Measurements from ENCODE around the gene RHCE. TPM values are rescaled to one million over a fixed set of nuclear protein-coding genes. Genes with fewer than 3 reads are reported as not detected.
"Not testable (repeated sequence)": the region's sequence is repeated elsewhere in the genome, so short reads cannot be mapped to it uniquely, and the experiment has no call there.

RHCE gene
- total and polyA plus RNA-seq, 2 of the 8 experiments (the other 6 are each of a cell fraction or from before 2014, with no cell fraction given), result 0.23 to 0.50 TPM

DNA sequence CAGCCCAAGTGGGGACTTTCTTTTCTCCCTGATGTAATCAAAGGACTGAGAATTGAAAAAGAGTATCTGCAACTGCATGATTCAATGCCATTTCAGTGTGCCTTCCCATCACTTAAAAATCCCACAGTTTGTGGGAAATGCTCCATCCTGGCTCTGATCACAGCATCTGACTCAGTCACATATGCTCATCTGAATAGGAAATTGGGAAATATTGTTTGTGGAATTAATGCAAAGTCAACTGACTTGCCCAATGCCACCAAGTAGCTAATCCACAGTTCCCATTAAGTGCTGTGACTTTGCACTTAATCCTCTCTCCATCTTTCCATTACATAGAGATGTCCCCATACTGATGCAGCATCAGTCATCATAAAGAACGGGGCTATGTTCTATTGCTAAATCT is 37.5 kb downstream of the RHCE start:
- CTCF ChIA-PET (ENCODE audit: partially characterized antibody); FAIRE-seq; H3K79me1 ChIP-seq (ENCODE audit: low read depth, low read length): not testable (repeated sequence)

DNA sequence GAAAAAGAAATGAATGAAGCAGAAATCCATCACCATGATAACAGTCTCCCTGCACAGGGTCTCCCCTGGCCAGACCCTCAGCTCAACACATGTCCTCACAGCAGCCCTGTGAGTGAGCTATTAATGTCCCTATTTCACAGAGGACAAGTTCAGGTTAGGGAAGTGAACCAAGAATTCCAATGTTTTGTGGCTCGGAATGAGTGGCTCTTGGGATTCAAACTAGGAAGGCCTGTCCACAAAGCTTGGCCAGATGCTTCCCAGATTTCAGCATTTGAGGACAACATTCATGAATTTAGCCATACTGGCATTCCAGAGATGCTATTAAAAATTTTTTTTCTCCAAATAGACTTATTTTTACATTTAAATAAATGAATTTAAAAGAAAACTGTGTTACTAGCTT is 38.1 kb downstream of the RHCE start:
- H4K20me1 ChIP-seq (replicated peaks in 1 of 2; ENCODE audit: control insufficient read depth in 1 of 2, insufficient read depth in 2 of 2, low read length in 2 of 2); H3K9me3 ChIP-seq (ENCODE audit: insufficient read depth in 2 of 2, low read depth in 1 of 2, low read length in 1 of 2); H2BK120ac ChIP-seq (replicated peaks; ENCODE audit: low read depth, low read length); H4K8ac ChIP-seq (ENCODE audit: extremely low read depth, insufficient read depth, low read length); H2BK5ac ChIP-seq (ENCODE audit: low read depth, low read length); POLR2A ChIA-PET (ENCODE audit: partially characterized antibody); FAIRE-seq; H3K23me2 ChIP-seq (ENCODE audit: low read depth, low read length); DNase-seq (ENCODE audit: low read depth in 1 of 2, low spot score in 2 of 2); H3K4me1 ChIP-seq (replicated peaks in 1 of 4; ENCODE audit: control insufficient read depth in 3 of 4, insufficient read depth in 4 of 4, low read length in 3 of 4); H3K4me2 ChIP-seq (ENCODE audit: insufficient read depth in 1 of 2, low read depth in 2 of 2, low read length in 2 of 2); H3K23ac ChIP-seq (ENCODE audit: insufficient read length); H3K4ac ChIP-seq (replicated peaks; ENCODE audit: insufficient read length, low read depth, low read length); H3K56ac ChIP-seq (replicated peaks; ENCODE audit: insufficient read length, low read depth, low read length); H3K4me3 ChIP-seq (ENCODE audit: extremely low read depth in 1 of 4, insufficient read depth in 2 of 4, low read depth in 3 of 4, low read length in 4 of 4); H3K27me3 ChIP-seq (replicated peaks in 1 of 4; ENCODE audit: control insufficient read depth in 3 of 4, extremely low read depth in 1 of 4, insufficient read depth in 3 of 4, low read length in 3 of 4); H3K79me1 ChIP-seq (ENCODE audit: low read depth, low read length); H3K18ac ChIP-seq (ENCODE audit: extremely low read depth, low read length); H2BK20ac ChIP-seq (ENCODE audit: low read length); H3K79me2 ChIP-seq (ENCODE audit: control insufficient read depth in 1 of 2, insufficient read depth in 2 of 2, low read length in 2 of 2); H2BK12ac ChIP-seq (ENCODE audit: low read depth, low read length); H3K36me3 ChIP-seq (ENCODE audit: control insufficient read depth in 2 of 4, insufficient read depth in 4 of 4, low read length in 3 of 4); H3K9ac ChIP-seq (replicated peaks in 1 of 4; ENCODE audit: extremely low read depth in 1 of 4, low read depth in 3 of 4, low read length in 3 of 4); H4K5ac ChIP-seq (ENCODE audit: insufficient read length, low read depth, low read length); CTCF ChIA-PET (ENCODE audit: partially characterized antibody); H3K27ac ChIP-seq (ENCODE audit: low read depth, low read length); H2BK15ac ChIP-seq (ENCODE audit: low read length); H3K14ac ChIP-seq (ENCODE audit: insufficient read length); H4K91ac ChIP-seq (replicated peaks; ENCODE audit: insufficient read length, low read length); H2AFZ ChIP-seq (ENCODE audit: low read length); H2AK5ac ChIP-seq (ENCODE audit: low read depth, low read length): not testable (repeated sequence)
- 75% methylated on average over 1 of the region's 1 CpG; no CpG with 5 or more reads in 1 of the 2 experiments for WGBS, 2 experiments (ENCODE audit: extremely low coverage in 1 of 2, insufficient coverage in 1 of 2, insufficient read length in 1 of 2, insufficient replicate concordance in 2 of 2, low coverage in 1 of 2, low lambda C conversion rate in 2 of 2, missing lambda C conversion rate in 1 of 2)

More for the DNA sequence above, 37.5 kb downstream of the RHCE start:
- H2AFZ ChIP-seq (ENCODE audit: low read length); H3K4me1 ChIP-seq (replicated peaks in 1 of 4; ENCODE audit: control insufficient read depth in 3 of 4, insufficient read depth in 4 of 4, low read length in 3 of 4); H2BK120ac ChIP-seq (replicated peaks; ENCODE audit: low read depth, low read length); H3K4me2 ChIP-seq (ENCODE audit: insufficient read depth in 1 of 2, low read depth in 2 of 2, low read length in 2 of 2); H2AK5ac ChIP-seq (ENCODE audit: low read depth, low read length); H2BK15ac ChIP-seq (ENCODE audit: low read length); H3K27me3 ChIP-seq (replicated peaks in 1 of 4; ENCODE audit: control insufficient read depth in 3 of 4, extremely low read depth in 1 of 4, insufficient read depth in 3 of 4, low read length in 3 of 4); H3K56ac ChIP-seq (replicated peaks; ENCODE audit: insufficient read length, low read depth, low read length); H2BK20ac ChIP-seq (ENCODE audit: low read length); H3K9me3 ChIP-seq (ENCODE audit: insufficient read depth in 2 of 2, low read depth in 1 of 2, low read length in 1 of 2); H4K91ac ChIP-seq (replicated peaks; ENCODE audit: insufficient read length, low read length); H2BK12ac ChIP-seq (ENCODE audit: low read depth, low read length); POLR2A ChIA-PET (ENCODE audit: partially characterized antibody); H3K9ac ChIP-seq (replicated peaks in 1 of 4; ENCODE audit: extremely low read depth in 1 of 4, low read depth in 3 of 4, low read length in 3 of 4); H3K36me3 ChIP-seq (ENCODE audit: control insufficient read depth in 2 of 4, insufficient read depth in 4 of 4, low read length in 3 of 4); H2BK5ac ChIP-seq (ENCODE audit: low read depth, low read length); H3K4me3 ChIP-seq (ENCODE audit: extremely low read depth in 1 of 4, insufficient read depth in 2 of 4, low read depth in 3 of 4, low read length in 4 of 4); H3K4ac ChIP-seq (replicated peaks; ENCODE audit: insufficient read length, low read depth, low read length); H4K20me1 ChIP-seq (replicated peaks in 1 of 2; ENCODE audit: control insufficient read depth in 1 of 2, insufficient read depth in 2 of 2, low read length in 2 of 2); H4K5ac ChIP-seq (ENCODE audit: insufficient read length, low read depth, low read length); H3K79me2 ChIP-seq (ENCODE audit: control insufficient read depth in 1 of 2, insufficient read depth in 2 of 2, low read length in 2 of 2); H3K14ac ChIP-seq (ENCODE audit: insufficient read length); H3K27ac ChIP-seq (ENCODE audit: low read depth, low read length); H3K23me2 ChIP-seq (ENCODE audit: low read depth, low read length); H3K23ac ChIP-seq (ENCODE audit: insufficient read length); H3K18ac ChIP-seq (ENCODE audit: extremely low read depth, low read length); H4K8ac ChIP-seq (ENCODE audit: extremely low read depth, insufficient read depth, low read length): not testable (repeated sequence)
- peak in 1 of 2 experiments; percentile 3 for DNase-seq (ENCODE audit: low read depth in 1 of 2, low spot score in 2 of 2)
- 83% methylated on average over 1 of the region's 1 CpG; no CpG with 5 or more reads in 1 of the 2 experiments for WGBS, 2 experiments (ENCODE audit: extremely low coverage in 1 of 2, insufficient coverage in 1 of 2, insufficient read length in 1 of 2, insufficient replicate concordance in 2 of 2, low coverage in 1 of 2, low lambda C conversion rate in 2 of 2, missing lambda C conversion rate in 1 of 2)

Data from H1 (cell line).